Keratinocyte (primary cell): Measurements from ENCODE around the gene FMR1. TPM values are rescaled to one million over a fixed set of nuclear protein-coding genes. Genes with fewer than 3 reads are reported as not detected.

Experiments
- DNase-seq: peaks from one replicate; pipeline ENCODE4 v3.0.0-alpha.2; 2011; ENCODE audit warnings: low read depth, missing footprints, low spot score
- FAIRE-seq: peaks from 2 replicates; lab custom pipeline; 2011; peaks lifted over from hg19 to GRCh38; lab: Jason Lieb, UNC
- H2AFZ ChIP-seq: 2 replicates; pipeline ENCODE4 v1.6.0; 2012; ENCODE audit warnings: low read length, control low read depth, inconsistent platforms; ENCODE audit not compliant: control insufficient read depth
- H3K27ac ChIP-seq: 2 replicates; pipeline ENCODE4 v1.5.1; 2011; ENCODE audit warnings: low read length; ENCODE audit not compliant: control insufficient read depth, insufficient read depth
- H3K27me3 ChIP-seq: 3 replicates; pipeline ENCODE4 v1.6.0; 2011; ENCODE audit warnings: low read length; ENCODE audit not compliant: control insufficient read depth, insufficient read depth; ENCODE audit errors: extremely low read depth
- H3K36me3 ChIP-seq, 2 experiments: 2 replicates in 1 of 2; 3 replicates in 1 of 2; pipeline ENCODE4 v1.5.1; 2011; ENCODE audit warnings: low read length in 2 of 2, mild to moderate bottlenecking in 1 of 2; ENCODE audit not compliant: control insufficient read depth in 2 of 2, insufficient read depth in 2 of 2; ENCODE audit errors: extremely low read depth in 1 of 2
- H3K4me1 ChIP-seq: 3 replicates; pipeline ENCODE4 v1.5.1; 2011; ENCODE audit warnings: low read length; ENCODE audit not compliant: control insufficient read depth, insufficient read depth; ENCODE audit errors: extremely low read depth
- H3K4me2 ChIP-seq: 3 replicates; pipeline ENCODE4 v1.6.0; 2011; ENCODE audit warnings: low read depth, low read length; ENCODE audit not compliant: control insufficient read depth, insufficient read depth; ENCODE audit errors: extremely low read depth
- H3K4me3 ChIP-seq, 3 experiments: fragments of 200-600 bp in 1 of 3; sonication (generic) in 1 of 3; 2 replicates in 2 of 3; 3 replicates in 1 of 3; pipeline ENCODE4 v1.5.1; 2011 to 2016; ENCODE audit warnings: low read length in 3 of 3, mild to moderate bottlenecking in 3 of 3, control low read depth in 2 of 3, inconsistent platforms in 1 of 3, low read depth in 1 of 3, mixed read lengths in 1 of 3, mixed run types in 1 of 3, moderate library complexity in 1 of 3; ENCODE audit not compliant: control insufficient read depth in 2 of 3, insufficient read depth in 2 of 3; ENCODE audit errors: extremely low read depth in 1 of 3
- H3K79me2 ChIP-seq: 2 replicates; pipeline ENCODE4 v1.6.0; 2012; ENCODE audit warnings: low read length; ENCODE audit not compliant: control insufficient read depth, insufficient read depth
- H3K9ac ChIP-seq: 3 replicates; pipeline ENCODE4 v1.6.0; 2011; ENCODE audit warnings: low read length; ENCODE audit not compliant: control insufficient read depth, insufficient read depth; ENCODE audit errors: extremely low read depth
- H3K9me1 ChIP-seq: 3 replicates; pipeline ENCODE4 v1.6.0; 2011; ENCODE audit warnings: low read length; ENCODE audit not compliant: control insufficient read depth, insufficient read depth; ENCODE audit errors: extremely low read depth
- H3K9me3 ChIP-seq: 2 replicates; pipeline ENCODE4 v1.5.1; 2012; ENCODE audit warnings: low read depth, low read length; ENCODE audit not compliant: control insufficient read depth
- H4K20me1 ChIP-seq: 3 replicates; pipeline ENCODE4 v1.6.0; 2011; ENCODE audit warnings: low read length; ENCODE audit not compliant: control insufficient read depth, insufficient read depth; ENCODE audit errors: extremely low read depth
- EZH2 ChIP-seq: IDR thresholded peaks from one replicate; pipeline ENCODE4 v1.6.1; 2012; ENCODE audit warnings: inconsistent platforms, mild to moderate bottlenecking, low read length, moderate library complexity
- dilution Hi-C: fragments of 300-500 bp; cut with MboI; formaldehyde crosslinking; loops from one replicate; pipeline ENCODE4 v1.7.0; 2020; ENCODE audit warnings: low sequenced_read_pairs; ENCODE audit not compliant: extremely low pct_ligation_motif_present
- polyA plus RNA-seq, 5 experiments: library from polyadenylated mRNA; depleted of rRNA in 3 of 5; stranded (reverse) in 3 of 5; stranded (forward) in 1 of 5; unstranded in 1 of 5; fragments of >200 nt; gene quantifications; 1 replicate in 1 of 5; 2 replicates in 3 of 5; 3 replicates in 1 of 5; pipeline versions ENCODE4 v1.2.1 to v1.2.3, GENCODE V29; 2011 to 2012; ENCODE audit warnings: missing spikeins in 2 of 5, low read depth in 1 of 5, low replicate concordance in 1 of 5
- TF ChIP-seq, protein P1 (sequence below), 3 experiments: IDR thresholded peaks in 1 of 3; conservative IDR thresholded peaks in 1 of 3; optimal IDR thresholded peaks in 1 of 3; 2 replicates in 2 of 3; 3 replicates in 1 of 3; pipeline versions ENCODE3 to v1.5.1; 2011; ENCODE audit warnings: low read length in 3 of 3, mild to moderate bottlenecking in 3 of 3, moderate library complexity in 2 of 3, control low read depth in 1 of 3, inconsistent platforms in 1 of 3; ENCODE audit not compliant: insufficient read depth in 2 of 3; ENCODE audit errors: extremely low read depth in 1 of 3

The FMR1 gene
- polyA plus RNA-seq, 1 donor (not counting 4 experiments of a cell fraction or from before 2014, with no cell fraction given), result 26.0 TPM

- TF ChIP-seq EZH2, result no peak
- TF ChIP-seq, protein P1, sequence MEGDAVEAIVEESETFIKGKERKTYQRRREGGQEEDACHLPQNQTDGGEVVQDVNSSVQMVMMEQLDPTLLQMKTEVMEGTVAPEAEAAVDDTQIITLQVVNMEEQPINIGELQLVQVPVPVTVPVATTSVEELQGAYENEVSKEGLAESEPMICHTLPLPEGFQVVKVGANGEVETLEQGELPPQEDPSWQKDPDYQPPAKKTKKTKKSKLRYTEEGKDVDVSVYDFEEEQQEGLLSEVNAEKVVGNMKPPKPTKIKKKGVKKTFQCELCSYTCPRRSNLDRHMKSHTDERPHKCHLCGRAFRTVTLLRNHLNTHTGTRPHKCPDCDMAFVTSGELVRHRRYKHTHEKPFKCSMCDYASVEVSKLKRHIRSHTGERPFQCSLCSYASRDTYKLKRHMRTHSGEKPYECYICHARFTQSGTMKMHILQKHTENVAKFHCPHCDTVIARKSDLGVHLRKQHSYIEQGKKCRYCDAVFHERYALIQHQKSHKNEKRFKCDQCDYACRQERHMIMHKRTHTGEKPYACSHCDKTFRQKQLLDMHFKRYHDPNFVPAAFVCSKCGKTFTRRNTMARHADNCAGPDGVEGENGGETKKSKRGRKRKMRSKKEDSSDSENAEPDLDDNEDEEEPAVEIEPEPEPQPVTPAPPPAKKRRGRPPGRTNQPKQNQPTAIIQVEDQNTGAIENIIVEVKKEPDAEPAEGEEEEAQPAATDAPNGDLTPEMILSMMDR (optimal IDR thresholded peaks at IDR 0.05 in 1 of 3, IDR thresholded peaks at IDR 0.05 in 1 of 3, conservative IDR thresholded peaks at IDR 0.05 in 1 of 3; ENCODE audit: extremely low read depth in 1 of 3, insufficient read depth in 2 of 3, low read length in 3 of 3), result no peak
- FAIRE-seq, result no peak
These were observed 9.4 kb upstream of the FMR1 start for GRCh38 chrX:147902270-147902669.

DNA sequence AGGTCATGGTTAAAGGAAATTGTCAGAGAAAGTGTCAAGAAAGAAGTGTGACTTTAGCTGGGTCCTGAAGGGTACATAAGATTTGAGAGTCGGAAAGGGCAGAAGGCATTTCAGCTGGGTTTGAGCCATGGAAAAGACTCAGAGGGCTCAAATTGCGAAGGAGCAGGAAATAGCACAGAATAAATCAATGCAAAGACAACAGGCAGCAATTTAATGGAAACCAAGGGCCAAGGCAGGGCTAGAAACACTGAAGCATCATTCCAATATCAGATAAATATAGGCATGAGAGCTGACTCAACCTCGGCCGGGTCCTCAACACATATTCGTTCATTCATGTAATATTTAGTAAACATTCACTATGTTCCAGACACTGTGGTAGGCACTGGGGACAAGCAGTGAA lies 3.6 kb upstream of the FMR1 start:
- Histone ChIP-seq H2AFZ (no peak overlapping the region), H3K36me3 (no peaks in the 10 kb centered on the region), H4K20me1 (no peaks in the 10 kb centered on the region), H3K27me3 (no peaks in the 10 kb centered on the region), H3K9me1 (no peaks in the 10 kb centered on the region), H3K4me1 (peaks cover 3% of the 10 kb centered on the region), H3K4me3 (no peak overlapping the region), H3K9me3 (no peaks in the 10 kb centered on the region), H3K9ac (no peak overlapping the region), H3K27ac (no peak overlapping the region), H3K4me2 (no peak overlapping the region), H3K79me2 (peaks cover 10% of the 10 kb centered on the region)
- DNase-seq (no peak), FAIRE-seq (no peak)
- TF ChIP-seq EZH2, result no peak
- TF ChIP-seq, protein P1 (optimal IDR thresholded peaks at IDR 0.05 in 1 of 3, IDR thresholded peaks at IDR 0.05 in 1 of 3, conservative IDR thresholded peaks at IDR 0.05 in 1 of 3; ENCODE audit: extremely low read depth in 1 of 3, insufficient read depth in 2 of 3, low read length in 3 of 3), result no peak
- dilution Hi-C loops, result no loop called here

More at GRCh38 chrX:147902270-147902669, 9.4 kb upstream of the FMR1 start:
- no peak overlapping the region for H3K9ac ChIP-seq
- H3K27ac ChIP-seq, result no peak overlapping the region
- H2AFZ ChIP-seq, result no peak overlapping the region
- no peaks in the 10 kb centered on the region for H3K9me3 ChIP-seq
- no peaks in the 10 kb centered on the region for H3K9me1 ChIP-seq
- DNase-seq, result no peak
- no peaks in the 10 kb centered on the region for H3K79me2 ChIP-seq
- no peaks in the 10 kb centered on the region for H3K4me1 ChIP-seq
- H3K27me3 ChIP-seq, result no peaks in the 10 kb centered on the region
- no peak overlapping the region for H3K4me2 ChIP-seq
- no peaks in the 10 kb centered on the region for H4K20me1 ChIP-seq
- H3K36me3 ChIP-seq, result no peaks in the 10 kb centered on the region
- no peak overlapping the region for H3K4me3 ChIP-seq
- dilution Hi-C loops, result no loop called here
